Smooth muscle cell (in vitro differentiated cells): ENCODE data around the gene RPS15. TPM values are rescaled to one million over a fixed set of nuclear protein-coding genes. Genes with fewer than 3 reads are reported as not detected.

Experiments used
- DNase-seq: peaks from one replicate; lab custom pipeline; 2025; ENCODE audit not compliant: unreplicated experiment; lab: John Stamatoyannopoulos, UW
- H2AFZ ChIP-seq: fragments of 200-600 bp; sonication (generic); 2 replicates; pipeline ENCODE4 v1.6.0; 2016; ENCODE audit warnings: antibody characterized with exemption, low read depth, mild to moderate bottlenecking
- H3F3A ChIP-seq: fragments of 200-600 bp; sonication (generic); 2 replicates; pipeline ENCODE4 v1.6.0; 2017; ENCODE audit warnings: antibody characterized with exemption, low read depth
- H3K27ac ChIP-seq: fragments of 200-600 bp; sonication (generic); 2 replicates; pipeline ENCODE4 v1.5.1; 2016; ENCODE audit warnings: low read depth, mild to moderate bottlenecking
- H3K27me3 ChIP-seq: fragments of 200-600 bp; sonication (generic); 2 replicates; pipeline ENCODE4 v1.6.1; 2016; ENCODE audit warnings: low read depth, mild to moderate bottlenecking
- H3K36me3 ChIP-seq: fragments of 200-600 bp; sonication (generic); 2 replicates; pipeline ENCODE4 v1.5.1; 2016; ENCODE audit warnings: low read depth
- H3K4me1 ChIP-seq: fragments of 200-600 bp; sonication (generic); 2 replicates; pipeline ENCODE4 v1.5.1; 2016; ENCODE audit warnings: low read depth
- H3K4me2 ChIP-seq: fragments of 200-600 bp; sonication (generic); 2 replicates; pipeline ENCODE4 v1.6.0; 2016; ENCODE audit warnings: mild to moderate bottlenecking
- H3K4me3 ChIP-seq: fragments of 200-600 bp; sonication (generic); 2 replicates; pipeline ENCODE4 v1.5.1; 2016; ENCODE audit warnings: mild to moderate bottlenecking
- H3K79me2 ChIP-seq: fragments of 200-600 bp; sonication (generic); 2 replicates; pipeline ENCODE4 v1.6.0; 2016; ENCODE audit warnings: low read depth, mild to moderate bottlenecking
- H3K9ac ChIP-seq: fragments of 200-600 bp; sonication (generic); 2 replicates; pipeline ENCODE4 v1.6.0; 2016; ENCODE audit warnings: low read depth
- H3K9me3 ChIP-seq: fragments of 200-600 bp; sonication (generic); replicated peaks from 2 replicates; pipeline ENCODE4 v1.5.1; 2016; ENCODE audit warnings: low read depth
- H4K20me1 ChIP-seq: fragments of 200-600 bp; sonication (generic); 2 replicates; pipeline ENCODE4 v1.6.0; 2016; ENCODE audit warnings: low read depth
- WGBS: methylation state at CpG from one replicate; pipeline ENCODE4 v1.1.7; 2016; ENCODE audit warnings: low lambda C conversion rate; 5-methylcytosine and 5-hydroxymethylcytosine counted together
- polyA plus RNA-seq: library from polyadenylated mRNA; unstranded; fragments of >200 nt; fragmentation: Nextera tagmentation; extraction: Ambion mirVana; gene quantifications from 2 replicates; pipeline ENCODE4 v1.2.1, GENCODE V29; 2016
- total RNA-seq: library from RNA; depleted of rRNA; stranded (reverse); fragments of >200 nt; gene quantifications from 2 replicates; pipeline ENCODE4 v1.2.3, GENCODE V29; 2014
- TF ChIP-seq, protein P1 (sequence below): fragments of 200-600 bp; sonication (generic); IDR thresholded peaks from 2 replicates; pipeline ENCODE4 v1.5.1; 2017; ENCODE audit warnings: borderline replicate concordance, mild to moderate bottlenecking, antibody characterized with exemption; ENCODE audit not compliant: insufficient read depth, poor library complexity, severe bottlenecking

RPS15 gene
- total and polyA plus RNA-seq, 2 experiments from 2014 or later, result 1,180 to 2,744 TPM

DNA sequence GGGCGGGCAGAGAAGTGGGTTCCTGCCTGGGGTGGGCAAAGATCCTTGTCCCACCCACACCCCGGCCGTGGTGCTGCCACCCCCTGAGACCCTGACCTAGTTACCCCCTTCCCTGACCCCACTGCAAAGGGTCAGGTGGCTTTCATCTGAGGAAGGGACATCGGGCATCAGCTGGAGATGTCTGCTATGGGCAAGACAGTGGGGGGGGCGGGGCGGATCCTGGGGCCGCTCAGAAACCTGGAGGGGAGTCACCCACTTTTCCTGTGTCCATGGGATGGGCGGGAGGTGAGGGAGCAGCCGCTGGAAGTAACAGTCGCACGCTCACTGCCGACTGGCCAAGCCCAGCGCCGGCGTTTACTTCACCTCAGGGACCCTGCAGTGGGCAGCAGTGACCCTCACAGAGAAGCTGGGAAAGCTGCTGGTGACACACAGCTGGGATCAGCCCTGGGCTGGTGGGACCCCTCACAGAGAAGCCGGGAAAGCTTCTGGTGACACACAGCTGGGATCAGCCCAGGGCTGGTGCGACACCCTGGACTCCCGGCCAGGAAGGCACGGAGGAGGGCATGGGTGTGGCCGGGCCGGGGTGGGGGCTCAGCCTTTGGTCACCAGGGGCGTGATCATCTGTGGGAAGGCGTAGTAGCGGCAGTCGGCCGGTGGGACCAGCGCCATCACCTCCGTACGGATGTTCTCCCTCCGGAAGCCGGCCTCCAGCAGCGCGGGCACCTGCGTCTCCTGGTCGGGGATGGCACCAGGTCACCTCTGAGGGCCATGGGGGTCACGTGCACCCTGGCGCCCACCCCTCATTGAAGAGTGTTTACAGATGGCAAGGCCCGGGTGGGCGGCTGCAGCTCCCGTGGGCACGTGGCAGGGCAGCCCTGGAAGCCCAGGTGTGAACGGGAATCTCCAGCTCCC lies 41.2 kb upstream of the RPS15 start:
- Histone ChIP-seq H3K27ac (no peak overlapping the region), H3K4me1 (no peaks in the 10 kb centered on the region), H3K36me3 (no peaks in the 10 kb centered on the region), H3F3A (no peaks in the 10 kb centered on the region), H3K27me3 (no peaks in the 10 kb centered on the region), H3K4me3 (no peak overlapping the region), H3K9ac (no peak overlapping the region), H3K9me3 (no peaks in the 10 kb centered on the region), H3K79me2 (no peaks in the 10 kb centered on the region), H3K4me2 (no peak overlapping the region), H2AFZ (no peak overlapping the region), H4K20me1 (no peaks in the 10 kb centered on the region)
- DNase-seq, result no peak
- WGBS, result 90% methylated on average over 36 of the region's 42 CpGs
- TF ChIP-seq, protein P1, sequence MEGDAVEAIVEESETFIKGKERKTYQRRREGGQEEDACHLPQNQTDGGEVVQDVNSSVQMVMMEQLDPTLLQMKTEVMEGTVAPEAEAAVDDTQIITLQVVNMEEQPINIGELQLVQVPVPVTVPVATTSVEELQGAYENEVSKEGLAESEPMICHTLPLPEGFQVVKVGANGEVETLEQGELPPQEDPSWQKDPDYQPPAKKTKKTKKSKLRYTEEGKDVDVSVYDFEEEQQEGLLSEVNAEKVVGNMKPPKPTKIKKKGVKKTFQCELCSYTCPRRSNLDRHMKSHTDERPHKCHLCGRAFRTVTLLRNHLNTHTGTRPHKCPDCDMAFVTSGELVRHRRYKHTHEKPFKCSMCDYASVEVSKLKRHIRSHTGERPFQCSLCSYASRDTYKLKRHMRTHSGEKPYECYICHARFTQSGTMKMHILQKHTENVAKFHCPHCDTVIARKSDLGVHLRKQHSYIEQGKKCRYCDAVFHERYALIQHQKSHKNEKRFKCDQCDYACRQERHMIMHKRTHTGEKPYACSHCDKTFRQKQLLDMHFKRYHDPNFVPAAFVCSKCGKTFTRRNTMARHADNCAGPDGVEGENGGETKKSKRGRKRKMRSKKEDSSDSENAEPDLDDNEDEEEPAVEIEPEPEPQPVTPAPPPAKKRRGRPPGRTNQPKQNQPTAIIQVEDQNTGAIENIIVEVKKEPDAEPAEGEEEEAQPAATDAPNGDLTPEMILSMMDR, result no peak

DNA sequence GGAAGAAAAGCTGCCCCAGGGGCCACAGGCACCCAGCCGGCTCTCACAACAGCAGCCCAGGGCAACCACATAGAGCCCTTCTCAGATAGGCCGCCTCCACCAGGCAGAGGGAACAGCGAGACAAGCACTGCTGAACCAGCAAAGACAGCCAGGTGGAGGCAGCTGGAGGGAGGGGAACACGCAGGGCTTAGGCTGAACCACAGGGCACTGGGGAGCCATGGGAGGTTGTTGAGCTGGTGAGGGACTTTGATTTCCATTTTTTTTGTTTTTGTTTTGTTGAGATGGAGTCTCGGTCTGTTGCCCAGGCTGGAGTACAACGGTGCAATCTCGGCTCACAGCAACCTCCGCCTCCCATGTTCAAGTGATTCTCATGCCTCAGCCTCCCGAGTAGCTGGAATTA lies 40.4 kb upstream of the RPS15 start:
- H3K79me2 ChIP-seq, result no peaks in the 10 kb centered on the region
- H3K9me3 ChIP-seq, result no peaks in the 10 kb centered on the region
- no peak overlapping the region for H3K4me2 ChIP-seq
- 94% methylated on average over 9 of the region's 9 CpGs for WGBS
- no peak for DNase-seq
- H3K4me1 ChIP-seq, result no peaks in the 10 kb centered on the region
- no peaks in the 10 kb centered on the region for H3K36me3 ChIP-seq
- H3K27ac ChIP-seq, result no peak overlapping the region
- H2AFZ ChIP-seq, result no peak overlapping the region
- H3K4me3 ChIP-seq, result no peak overlapping the region
- H3F3A ChIP-seq, result no peaks in the 10 kb centered on the region
- TF ChIP-seq, protein P1, result no peak
- no peaks in the 10 kb centered on the region for H4K20me1 ChIP-seq
- H3K9ac ChIP-seq, result no peak overlapping the region
- H3K27me3 ChIP-seq, result no peaks in the 10 kb centered on the region

DNA sequence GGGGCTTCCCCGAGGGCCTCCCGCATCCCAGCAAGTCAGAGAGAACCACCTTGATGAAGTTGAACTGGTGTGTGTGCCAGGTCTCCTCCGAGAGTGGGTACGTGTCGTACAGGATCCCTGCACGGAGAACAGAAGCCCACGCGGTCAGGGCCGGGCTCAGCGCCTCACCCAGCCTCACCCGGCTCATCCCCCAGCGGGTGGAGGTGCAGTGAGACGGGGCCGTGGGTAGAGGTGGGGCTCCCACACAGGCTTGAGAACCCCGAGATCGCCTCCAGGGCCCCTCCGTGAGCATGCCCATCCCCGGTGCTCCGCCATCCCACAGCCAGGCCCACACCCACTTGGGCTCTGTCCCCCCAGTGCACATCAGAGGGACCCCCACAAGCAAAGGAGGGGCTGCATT lies 39.1 kb upstream of the RPS15 start:
- H3F3A ChIP-seq, result no peaks in the 10 kb centered on the region
- no peak overlapping the region for H3K4me3 ChIP-seq
- TF ChIP-seq, protein P1, result no peak
- H3K4me1 ChIP-seq, result no peaks in the 10 kb centered on the region
- no peak overlapping the region for H2AFZ ChIP-seq
- no peaks in the 10 kb centered on the region for H3K9me3 ChIP-seq
- no peaks in the 10 kb centered on the region for H3K27me3 ChIP-seq
- H3K79me2 ChIP-seq, result no peaks in the 10 kb centered on the region
- DNase-seq, result no peak
- no peaks in the 10 kb centered on the region for H3K36me3 ChIP-seq
- no peak overlapping the region for H3K9ac ChIP-seq
- no peaks in the 10 kb centered on the region for H4K20me1 ChIP-seq
- 92% methylated on average over 17 of the region's 19 CpGs for WGBS
- H3K27ac ChIP-seq, result no peak overlapping the region
- no peak overlapping the region for H3K4me2 ChIP-seq

DNA sequence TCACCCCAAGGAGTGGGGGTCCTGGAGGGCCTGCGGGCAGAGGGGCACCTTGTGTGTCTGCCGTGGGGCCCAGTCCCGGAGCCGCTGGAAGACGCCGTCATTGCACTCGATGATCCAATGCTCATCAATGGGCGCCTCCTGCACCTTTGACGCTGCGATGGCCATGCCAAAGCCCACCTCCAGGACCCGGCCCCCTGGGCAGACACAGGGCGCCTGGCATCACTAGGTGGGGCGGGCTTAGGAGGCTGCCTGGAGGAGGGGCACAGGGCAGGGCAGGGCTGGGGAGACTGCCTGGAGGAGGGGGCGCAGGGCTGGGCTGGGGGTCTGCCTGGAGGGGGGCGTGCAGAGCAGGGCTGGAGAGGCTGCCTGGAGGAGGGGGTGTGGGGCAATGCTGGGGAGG lies 38.5 kb upstream of the RPS15 start:
- H3K36me3 ChIP-seq, result no peaks in the 10 kb centered on the region
- no peak overlapping the region for H2AFZ ChIP-seq
- H3K27ac ChIP-seq, result no peak overlapping the region
- no peak for DNase-seq
- no peaks in the 10 kb centered on the region for H3K27me3 ChIP-seq
- no peaks in the 10 kb centered on the region for H3K79me2 ChIP-seq
- H3K9me3 ChIP-seq, result no peaks in the 10 kb centered on the region
- H3K9ac ChIP-seq, result no peak overlapping the region
- H3F3A ChIP-seq, result no peaks in the 10 kb centered on the region
- no peak overlapping the region for H3K4me3 ChIP-seq
- TF ChIP-seq, protein P1, result no peak
- H3K4me1 ChIP-seq, result no peaks in the 10 kb centered on the region
- 93% methylated on average over 14 of the region's 15 CpGs for WGBS
- no peak overlapping the region for H3K4me2 ChIP-seq
- no peaks in the 10 kb centered on the region for H4K20me1 ChIP-seq
